Right lobe of liver (tissue), 6 donors: ENCODE measurements around the gene OS9. TPM values are rescaled to one million over a fixed set of nuclear protein-coding genes. Genes with fewer than 3 reads are reported as not detected.

ENCODE experiments used
- ATAC-seq, 4 donors: fragments of 200-7000 bp; cut with Tn5 transposase; one replicate each; pipeline ENCODE4 v1.9.1; 2020; ENCODE audit warnings: mild to moderate bottlenecking in 4 of 4, moderate library complexity in 4 of 4
- DNase-seq, 3 donors: peaks; one replicate each; pipeline ENCODE4 v3.0.0-alpha.2; 2020
- H3K27ac ChIP-seq, 3 donors: fragments of 200-600 bp; one replicate each; pipeline ENCODE4 v1.8.0; 2022
- H3K27me3 ChIP-seq, 2 donors: fragments of 200-600 bp; one replicate each; pipeline ENCODE4 v1.8.0; 2022
- H3K36me3 ChIP-seq, 4 donors: fragments of 200-600 bp; sonication (generic) in 1 of 4; one replicate each; pipeline versions ENCODE4 v1.5.1 to v1.8.0; 2017 to 2022; ENCODE audit warnings: control low read depth in 1 of 4
- H3K4me1 ChIP-seq, 4 donors: fragments of 200-600 bp; sonication (generic) in 1 of 4; one replicate each; pipeline versions ENCODE4 v1.5.1 to v1.8.0; 2017 to 2022; ENCODE audit warnings: control low read depth in 1 of 4
- H3K4me3 ChIP-seq, 3 donors: fragments of 200-600 bp; one replicate each; pipeline ENCODE4 v1.8.0; 2022
- H3K9me3 ChIP-seq, 4 donors: fragments of 200-600 bp; sonication (generic) in 1 of 4; one replicate each; pipeline versions ENCODE4 v1.5.1 to v1.8.0; 2017 to 2022; ENCODE audit warnings: control low read depth in 1 of 4
- POLR2A ChIP-seq: fragments of 450-650 bp; IDR thresholded peaks from one replicate; pipeline ENCODE4 v1.6.1; 2017; ENCODE audit warnings: antibody characterized with exemption, mild to moderate bottlenecking
- WGBS: methylation state at CpG from one replicate; pipeline ENCODE4 v1.1.6; 2018; ENCODE audit warnings: low coverage, low lambda C conversion rate; ENCODE audit not compliant: insufficient coverage; ENCODE audit errors: missing lambda C conversion rate; 5-methylcytosine and 5-hydroxymethylcytosine counted together
- intact Hi-C, 2 donors: fragments of 100-400 bp; cut with DNase I; formaldehyde crosslinking; loops; one replicate each; pipeline versions ENCODE4 v1.11.2 to v1.14.1; 2022
- total RNA-seq, 6 experiments: library from RNA; depleted of rRNA in 2 of 6; stranded (reverse); fragments of >200 nt in 2 of 6; fragmentation: NEBNext Ultra II Directional in 3 of 6; extraction: Animal tissue kit (Norgen Biotek cat#: 25700) in 3 of 6; gene quantifications; one replicate each; pipeline versions ENCODE4 v1.1.0 to v1.2.4, GENCODE V29; 2016 to 2023
- TF ChIP-seq, protein P1 (sequence below), 4 donors: fragments of 200-600 bp in 3 of 4; fragments of 450-650 bp in 1 of 4; IDR thresholded peaks; one replicate each; pipeline versions ENCODE4 v1.5.1 to v1.8.0; 2016 to 2022; ENCODE audit warnings: antibody characterized with exemption in 4 of 4, mild to moderate bottlenecking in 2 of 4
- donor health status: DM: no; HTN: yes; CAD: no.
- donor health status: DM: no; HTN: no; CAD: no.
- donor health status: DM: no; HTN: no; CAD: no.
- donor health status: DM: no; HTN: yes; CAD: no.
- donor health status: DM: no; HTN: yes; CAD: no.

OS9 gene
- total RNA-seq, 6 experiments from 2014 or later, result 179 to 245 (median 210) TPM

DNA sequence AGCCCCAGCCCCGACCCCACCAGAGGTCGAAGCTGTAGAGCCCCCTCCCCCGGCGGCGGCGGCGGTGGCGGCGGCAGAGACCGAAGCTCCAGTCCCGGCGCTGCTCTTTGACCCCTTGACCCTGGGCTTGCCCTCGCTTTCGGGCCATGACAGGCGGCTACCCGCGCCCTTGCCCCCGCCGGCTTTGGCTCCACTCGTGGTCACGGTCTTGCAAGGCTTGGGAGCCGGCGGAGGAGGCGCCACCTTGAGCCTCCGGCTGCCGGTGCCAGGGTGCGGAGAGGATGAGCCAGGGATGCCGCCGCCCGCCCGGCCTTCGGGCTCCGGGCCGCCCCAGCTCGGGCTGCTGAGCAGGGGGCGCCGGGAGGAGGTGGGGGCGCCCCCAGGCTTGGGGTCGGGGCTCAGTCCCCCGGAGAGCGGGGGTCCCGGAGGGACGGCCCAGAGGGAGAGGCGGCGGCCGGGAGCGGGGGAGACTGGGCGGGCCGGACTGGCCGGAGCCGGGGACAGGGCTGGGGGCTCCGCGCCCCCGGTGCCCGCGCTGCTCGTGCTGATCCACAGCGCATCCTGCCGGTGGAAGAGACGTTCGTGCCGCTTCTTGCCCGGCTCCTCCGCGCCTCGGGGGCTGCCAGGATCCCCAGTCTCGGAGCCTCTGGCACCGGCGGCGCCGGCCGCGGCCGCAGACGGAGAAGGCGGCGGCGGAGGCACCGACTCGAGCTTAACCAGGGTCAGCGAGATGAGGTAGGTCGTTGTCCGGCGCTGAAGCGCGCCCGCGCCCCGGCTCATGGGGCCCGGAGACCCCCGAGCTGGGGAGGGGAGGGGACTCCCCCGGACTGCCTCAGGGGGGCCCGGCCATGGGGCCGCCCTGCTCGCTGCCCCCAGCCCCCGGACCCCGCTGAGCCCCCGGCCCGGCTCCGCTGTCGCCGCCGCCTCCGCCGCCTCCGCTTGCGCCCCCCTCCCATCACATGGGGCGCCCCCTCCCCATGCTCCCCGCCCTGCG is 43.8 kb downstream of the OS9 start:
- Histone ChIP-seq H3K4me3 (peak overlapping the region; percentile 5 to 21 (median 14)), H3K27me3 (peaks cover 0 to 26% of the 10 kb centered on the region in 2 donors), H3K4me1 (peaks cover 0 to 18% (median 6%) of the 10 kb centered on the region in 4 donors)

DNA sequence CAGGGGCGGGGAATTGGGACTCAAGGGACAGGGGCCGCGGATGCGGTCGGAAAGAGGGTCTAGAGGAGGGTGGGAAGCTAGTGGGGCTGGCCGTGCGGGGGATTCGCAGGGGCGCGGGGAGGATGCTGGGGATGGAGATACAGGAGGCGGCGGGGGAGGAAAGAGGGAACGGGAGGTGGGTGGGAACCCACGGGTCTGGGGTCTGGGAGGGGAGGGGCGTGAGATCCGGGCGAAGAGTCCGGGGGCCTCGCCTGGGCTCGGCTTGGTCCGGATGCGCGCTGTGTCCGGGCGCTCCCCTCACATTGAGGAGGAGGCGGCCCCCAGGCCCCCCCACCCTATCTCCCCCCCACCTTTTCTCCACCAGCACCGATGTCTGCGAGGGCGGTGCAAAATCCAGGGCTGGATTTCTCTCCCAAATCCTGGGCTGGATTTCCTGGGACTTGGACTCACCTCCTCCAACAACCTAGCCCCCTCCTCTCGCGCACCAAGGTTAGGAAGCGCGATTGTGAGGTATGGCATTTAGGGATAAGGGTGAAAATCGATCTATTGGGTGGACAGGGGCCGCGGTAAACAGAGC is 44.8 kb downstream of the OS9 start, which contains the start of gene AGAP2:
TSS of gene AGAP2 (minus strand) at position 82 of the 577 bp plus-strand sequence. CDS start 496 bp downstream, outside the sequence.
- Histone ChIP-seq H3K9me3 (no peaks in the 10 kb centered on the region), H3K4me1 (peaks cover 0 to 18% (median 6%) of the 10 kb centered on the region in 4 donors), H3K27ac (no peak within 1 kb of the TSS), H3K4me3 (peak within 1 kb of the TSS; percentile 5 to 21 (median 14)), H3K27me3 (peaks cover 0 to 26% of the 10 kb centered on the region in 2 donors), H3K36me3 (no peaks in the 10 kb centered on the region)
- DNase-seq (peak in 1 of 3 donors; percentile 52), ATAC-seq (no peak)
- TF ChIP-seq, protein P1, sequence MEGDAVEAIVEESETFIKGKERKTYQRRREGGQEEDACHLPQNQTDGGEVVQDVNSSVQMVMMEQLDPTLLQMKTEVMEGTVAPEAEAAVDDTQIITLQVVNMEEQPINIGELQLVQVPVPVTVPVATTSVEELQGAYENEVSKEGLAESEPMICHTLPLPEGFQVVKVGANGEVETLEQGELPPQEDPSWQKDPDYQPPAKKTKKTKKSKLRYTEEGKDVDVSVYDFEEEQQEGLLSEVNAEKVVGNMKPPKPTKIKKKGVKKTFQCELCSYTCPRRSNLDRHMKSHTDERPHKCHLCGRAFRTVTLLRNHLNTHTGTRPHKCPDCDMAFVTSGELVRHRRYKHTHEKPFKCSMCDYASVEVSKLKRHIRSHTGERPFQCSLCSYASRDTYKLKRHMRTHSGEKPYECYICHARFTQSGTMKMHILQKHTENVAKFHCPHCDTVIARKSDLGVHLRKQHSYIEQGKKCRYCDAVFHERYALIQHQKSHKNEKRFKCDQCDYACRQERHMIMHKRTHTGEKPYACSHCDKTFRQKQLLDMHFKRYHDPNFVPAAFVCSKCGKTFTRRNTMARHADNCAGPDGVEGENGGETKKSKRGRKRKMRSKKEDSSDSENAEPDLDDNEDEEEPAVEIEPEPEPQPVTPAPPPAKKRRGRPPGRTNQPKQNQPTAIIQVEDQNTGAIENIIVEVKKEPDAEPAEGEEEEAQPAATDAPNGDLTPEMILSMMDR (IDR thresholded peaks at IDR 0.05), result no peak
- TF ChIP-seq POLR2A, result no peak
- intact Hi-C loops, result no loop called here
- 15% methylated on average over 31 of the region's 36 CpGs for WGBS

More for the DNA sequence above, 43.8 kb downstream of the OS9 start:
- ATAC-seq, result peak in 1 of 4 donors; percentile 10
- no peak overlapping the region for H3K27ac ChIP-seq
- no peaks in the 10 kb centered on the region for H3K9me3 ChIP-seq
- TF ChIP-seq POLR2A, result no peak
- TF ChIP-seq, protein P1 (IDR thresholded peaks at IDR 0.05), result peak in 2 of 4 donors; percentile 17 to 31
- H3K36me3 ChIP-seq, result no peaks in the 10 kb centered on the region
- intact Hi-C loops, result no loop called here
- DNase-seq, result peak in 1 of 3 donors; percentile 57
- 42% methylated on average over 6 of the region's 110 CpGs for WGBS

DNA sequence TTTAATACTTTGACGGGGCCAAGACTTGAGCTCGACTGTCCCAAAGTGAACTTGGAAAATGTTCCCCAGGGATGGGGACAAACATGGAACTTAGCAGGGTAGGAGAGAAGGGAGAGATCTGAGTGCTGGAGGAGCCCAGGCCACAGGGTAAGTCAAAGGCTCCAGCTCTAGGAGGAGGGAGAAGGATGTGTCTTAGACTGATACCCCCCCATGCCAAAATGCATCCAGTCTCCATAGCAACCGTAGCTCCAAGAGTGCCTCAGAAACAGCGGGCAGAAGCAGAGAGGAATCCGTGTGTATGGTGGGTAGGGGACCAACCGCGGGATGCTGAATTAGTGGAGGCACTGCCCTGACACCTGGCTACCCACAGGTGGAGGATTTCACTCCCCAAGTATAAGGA is 45.5 kb downstream of the OS9 start:
- Histone ChIP-seq H3K27ac (no peak overlapping the region), H3K36me3 (no peaks in the 10 kb centered on the region), H3K4me3 (no peak overlapping the region), H3K27me3 (peaks cover 0 to 26% of the 10 kb centered on the region in 2 donors), H3K9me3 (no peaks in the 10 kb centered on the region), H3K4me1 (peaks cover 0 to 18% (median 6%) of the 10 kb centered on the region in 4 donors)
- WGBS, result 23% methylated on average over 3 of the region's 7 CpGs
- TF ChIP-seq, protein P1 (IDR thresholded peaks at IDR 0.05), result no peak
- TF ChIP-seq POLR2A, result no peak
- ATAC-seq, result no peak
- DNase-seq, result no peak
- intact Hi-C loops, result no loop called here

DNA sequence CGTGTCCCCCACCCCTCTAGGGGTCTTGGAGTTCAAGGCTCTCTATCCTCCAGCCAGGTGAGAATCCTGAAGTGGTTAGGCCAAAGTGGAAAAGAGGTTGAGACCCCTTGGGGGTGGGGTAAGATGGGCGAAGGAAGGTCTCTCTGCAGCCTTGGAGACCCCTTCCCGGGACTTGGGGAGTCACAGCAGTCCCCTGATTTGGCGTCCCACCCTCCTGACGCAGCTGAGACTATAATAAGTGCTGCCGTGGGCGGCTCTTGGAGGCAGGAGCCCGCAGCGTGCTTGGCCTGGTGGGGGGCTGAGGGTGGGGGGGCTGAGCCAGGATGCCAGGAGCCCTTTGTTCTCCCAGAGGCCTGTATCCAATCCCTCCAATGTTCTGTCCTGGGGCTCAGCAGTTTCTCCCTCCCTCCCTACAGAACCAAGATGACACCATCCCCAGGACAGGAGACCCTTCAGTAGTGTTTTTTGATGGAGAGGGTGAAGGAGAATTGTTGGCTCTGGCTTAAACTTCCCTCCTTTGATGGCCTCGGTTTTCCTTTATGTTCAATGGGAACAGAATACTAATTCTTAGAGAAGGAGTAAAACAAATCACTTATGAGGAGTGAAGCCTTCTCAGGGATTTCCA is 46.1 kb downstream of the OS9 start:
- DNase-seq (no peak), ATAC-seq (no peak)
- Histone ChIP-seq H3K27me3 (peaks cover 0 to 26% of the 10 kb centered on the region in 2 donors), H3K27ac (no peak overlapping the region), H3K36me3 (no peaks in the 10 kb centered on the region), H3K4me3 (no peak overlapping the region), H3K9me3 (no peaks in the 10 kb centered on the region), H3K4me1 (peaks cover 0 to 17% (median 6%) of the 10 kb centered on the region in 4 donors)
- WGBS, result 40% methylated on average over 4 of the region's 10 CpGs
- no peak for TF ChIP-seq POLR2A
- TF ChIP-seq, protein P1 (IDR thresholded peaks at IDR 0.05), result no peak
- intact Hi-C loops, result no loop called here
